ENCODE measurements around the gene C12orf75. TPM values are rescaled to one million over a fixed set of nuclear protein-coding genes. Genes with fewer than 3 reads are reported as not detected.

Gene C12orf75
- total RNA-seq, 2 donors from 2014 or later, result 2.1 to 2.7 TPM

GRCh38 chr12:105368047-105368646 lies 37.7 kb downstream of the C12orf75 start:
- Histone ChIP-seq H3K27me3 (no peaks in the 10 kb centered on the region), H3K36me3 (no peaks in the 10 kb centered on the region), H3K4me3 (no peak overlapping the region), H3K4me1 (no peaks in the 10 kb centered on the region), H3K27ac (no peak overlapping the region), H3K9me3 (no peaks in the 10 kb centered on the region)
- no peak for TF ChIP-seq CTCF (IDR thresholded peaks at IDR 0.05)
- no peak for DNase-seq (ENCODE audit: low spot score)

DNA sequence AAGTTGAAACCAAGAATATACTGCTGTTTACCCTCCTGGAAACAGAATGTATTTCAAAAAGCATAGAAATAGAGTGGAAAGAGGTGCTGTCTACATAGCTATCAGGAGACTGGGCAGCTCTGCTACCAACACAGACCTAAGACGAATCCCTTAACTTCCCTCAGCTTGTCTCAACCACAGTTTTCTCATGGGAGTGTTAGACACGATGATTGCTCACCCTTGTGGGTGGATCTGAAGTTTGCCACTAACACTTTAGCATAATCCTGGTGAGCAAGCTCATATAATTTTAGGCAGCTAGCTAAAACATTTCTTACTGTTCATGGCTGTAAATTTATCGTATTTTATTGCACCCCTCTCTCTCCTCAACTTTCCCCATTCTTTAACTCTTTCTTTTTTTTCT lies 38.5 kb downstream of the C12orf75 start:
- Histone ChIP-seq H3K9me3 (no peaks in the 10 kb centered on the region), H3K4me1 (no peaks in the 10 kb centered on the region), H3K27me3 (no peaks in the 10 kb centered on the region), H3K27ac (no peak overlapping the region), H3K4me3 (no peak overlapping the region), H3K36me3 (no peaks in the 10 kb centered on the region)
- no peak for DNase-seq (ENCODE audit: low spot score)
- TF ChIP-seq CTCF (IDR thresholded peaks at IDR 0.05), result no peak

- DNase-seq (ENCODE audit: low spot score), result no peak
- no peak overlapping the region for H3K4me3 ChIP-seq
- TF ChIP-seq CTCF (IDR thresholded peaks at IDR 0.05), result no peak
- no peaks in the 10 kb centered on the region for H3K36me3 ChIP-seq
- H3K27ac ChIP-seq, result no peak overlapping the region
- no peaks in the 10 kb centered on the region for H3K9me3 ChIP-seq
- no peaks in the 10 kb centered on the region for H3K27me3 ChIP-seq
- H3K4me1 ChIP-seq, result no peaks in the 10 kb centered on the region
Observed at GRCh38 chr12:105374303-105374702, 43.8 kb downstream of the C12orf75 start.

- no peaks in the 10 kb centered on the region for H3K36me3 ChIP-seq
- no peak overlapping the region for H3K4me3 ChIP-seq
- H3K27me3 ChIP-seq, result no peaks in the 10 kb centered on the region
- TF ChIP-seq CTCF (IDR thresholded peaks at IDR 0.05), result no peak
- no peaks in the 10 kb centered on the region for H3K4me1 ChIP-seq
- no peak for DNase-seq (ENCODE audit: low spot score)
- no peaks in the 10 kb centered on the region for H3K9me3 ChIP-seq
- no peak overlapping the region for H3K27ac ChIP-seq
Observed at GRCh38 chr12:105377077-105377476, 46.6 kb downstream of the C12orf75 start.

DNA sequence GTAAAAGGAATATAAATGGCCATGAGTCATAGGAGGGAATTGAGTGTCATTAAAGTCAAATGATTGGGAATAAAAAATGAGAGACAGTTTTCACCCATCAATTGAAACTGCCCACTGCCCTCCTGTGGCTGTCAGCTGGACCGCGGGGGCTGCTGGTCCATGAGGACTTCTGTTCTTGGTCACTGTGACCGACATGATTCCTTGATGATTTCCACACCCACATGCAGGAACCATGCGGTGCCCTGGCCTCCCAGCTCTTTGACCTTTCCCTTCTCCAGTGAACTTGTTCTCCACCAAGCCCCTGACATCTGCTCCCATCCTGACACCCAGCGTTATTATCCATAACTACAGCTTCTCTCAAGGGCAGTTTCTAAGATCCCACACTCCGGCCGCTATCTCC lies 48.4 kb downstream of the C12orf75 start:
- no peak overlapping the region for H3K27ac ChIP-seq
- H3K4me3 ChIP-seq, result no peak overlapping the region
- no peaks in the 10 kb centered on the region for H3K27me3 ChIP-seq
- TF ChIP-seq CTCF (IDR thresholded peaks at IDR 0.05), result no peak
- H3K4me1 ChIP-seq, result peaks cover 0 to 6% of the 10 kb centered on the region in 2 donors
- no peak for DNase-seq (ENCODE audit: low spot score)
- H3K9me3 ChIP-seq, result no peaks in the 10 kb centered on the region
- H3K36me3 ChIP-seq, result no peaks in the 10 kb centered on the region
